GM12878 (cell line): ENCODE data around the gene PAIP1. TPM values are rescaled to one million over a fixed set of nuclear protein-coding genes. Genes with fewer than 3 reads are reported as not detected.

Source experiments
- ATF2 ChIP-seq: IDR thresholded peaks from 2 replicates; pipeline ENCODE4 v1.6.1; 2012; ENCODE audit warnings: low read length, inconsistent platforms
- BCL3 ChIP-seq: IDR thresholded peaks from 2 replicates; pipeline ENCODE4 v1.6.1; 2011; ENCODE audit warnings: borderline replicate concordance, low read depth, mild to moderate bottlenecking, moderate library complexity, low read length; ENCODE audit not compliant: insufficient read depth, poor library complexity, severe bottlenecking
- BHLHE40 ChIP-seq, 2 experiments: fragments of 450-650 bp in 1 of 2; IDR thresholded peaks; 2 replicates each; pipeline ENCODE4 v1.6.1; 2011 to 2017; ENCODE audit warnings: low read depth in 2 of 2, borderline replicate concordance in 1 of 2, improper control_type of control experiment in 1 of 2, low read length in 1 of 2, mild to moderate bottlenecking in 1 of 2
- BRCA1 ChIP-seq: IDR thresholded peaks from 2 replicates; pipeline ENCODE4 v1.6.1; 2011; ENCODE audit warnings: low read depth, low read length, improper control_type of control experiment
- CBX5 ChIP-seq: sonication (generic); IDR thresholded peaks from 2 replicates; pipeline ENCODE4 v1.6.1; 2016; ENCODE audit warnings: low read depth, moderate library complexity, mild to moderate bottlenecking, inconsistent platforms
- CEBPB ChIP-seq, 2 experiments: fragments of 150-350 bp in 1 of 2; IDR thresholded peaks; 2 replicates each; pipeline ENCODE4 v1.6.1; 2012 to 2014; ENCODE audit warnings: low read depth in 2 of 2, low read length in 2 of 2, borderline replicate concordance in 1 of 2, inconsistent platforms in 1 of 2
- EED ChIP-seq: sonication (generic); IDR thresholded peaks from 2 replicates; pipeline ENCODE4 v1.6.1; 2016; ENCODE audit warnings: antibody characterized with exemption, low read depth
- GATAD2B ChIP-seq: fragments of 450-650 bp; conservative IDR thresholded peaks from 2 replicates; pipeline ENCODE4 v1.6.1; 2017; ENCODE audit warnings: low read depth, mild to moderate bottlenecking, moderate library complexity
- HSF1 ChIP-seq: fragments of 150-350 bp; IDR thresholded peaks from 2 replicates; pipeline ENCODE4 v1.6.1; 2014; ENCODE audit warnings: mild to moderate bottlenecking, low read depth, low read length
- IKZF1 ChIP-seq: fragments of 450-650 bp; conservative IDR thresholded peaks from 2 replicates; pipeline ENCODE4 v1.6.1; 2017; ENCODE audit warnings: antibody characterized with exemption, mild to moderate bottlenecking
- KLF5 ChIP-seq: fragments of 450-650 bp; IDR thresholded peaks from 2 replicates; pipeline ENCODE4 v1.6.1; 2014; ENCODE audit warnings: mild to moderate bottlenecking; ENCODE audit not compliant: partially characterized antibody
- MAX ChIP-seq: IDR thresholded peaks from 2 replicates; pipeline ENCODE4 v1.6.1; 2012; ENCODE audit warnings: low read depth, low read length, improper control_type of control experiment
- MYC ChIP-seq: IDR thresholded peaks from 2 replicates; pipeline ENCODE4 v1.6.1; 2011; ENCODE audit warnings: mild to moderate bottlenecking, low read length, moderate library complexity, inconsistent platforms; ENCODE audit not compliant: insufficient read depth, insufficient replicate concordance, insufficient read length, severe bottlenecking
- NFXL1 ChIP-seq: fragments of 450-650 bp; IDR thresholded peaks from 2 replicates; pipeline ENCODE4 v1.6.1; 2017; ENCODE audit warnings: antibody characterized with exemption, mild to moderate bottlenecking, borderline replicate concordance
- NR2C2 ChIP-seq: IDR thresholded peaks from 2 replicates; pipeline ENCODE4 v1.6.1; 2011; ENCODE audit warnings: borderline replicate concordance, low read depth; ENCODE audit not compliant: control insufficient read depth, insufficient read length
- NR2F1 ChIP-seq: fragments of 450-650 bp; conservative IDR thresholded peaks from 2 replicates; pipeline ENCODE4 v1.6.1; 2017; ENCODE audit warnings: mild to moderate bottlenecking
- PAX5 ChIP-seq: IDR thresholded peaks from 2 replicates; pipeline ENCODE4 v1.6.1; 2011; ENCODE audit warnings: low read depth, low read length, borderline replicate concordance
- POU2F2 ChIP-seq: IDR thresholded peaks from 3 replicates; pipeline ENCODE4 v1.6.1; 2011; ENCODE audit warnings: low read depth, mild to moderate bottlenecking, low read length, borderline replicate concordance
- RAD21 ChIP-seq: IDR thresholded peaks from 2 replicates; pipeline ENCODE4 v1.6.1; 2011; ENCODE audit warnings: mild to moderate bottlenecking, low read depth, low read length, moderate library complexity; ENCODE audit not compliant: insufficient read depth
- SUZ12 ChIP-seq: fragments of 200-600 bp; sonication (generic); IDR thresholded peaks from one replicate; pipeline ENCODE4 v1.6.1; 2018; ENCODE audit warnings: antibody characterized with exemption, mild to moderate bottlenecking; ENCODE audit not compliant: unreplicated experiment
- TAF1 ChIP-seq: IDR thresholded peaks from 2 replicates; pipeline ENCODE4 v1.6.1; 2011; ENCODE audit warnings: mild to moderate bottlenecking, low read depth, low read length, borderline replicate concordance
- TCF3 ChIP-seq: IDR thresholded peaks from 2 replicates; pipeline ENCODE4 v1.6.1; 2012; ENCODE audit warnings: low read depth, mild to moderate bottlenecking, low read length, borderline replicate concordance; ENCODE audit not compliant: insufficient read depth
- ZNF217 ChIP-seq: fragments of 450-650 bp; IDR thresholded peaks from 2 replicates; pipeline ENCODE4 v1.6.1; 2017; ENCODE audit warnings: antibody characterized with exemption, mild to moderate bottlenecking
- ZNF274 ChIP-seq: IDR thresholded peaks from one replicate; pipeline ENCODE4 v1.8.0; 2011; ENCODE audit not compliant: insufficient read length, insufficient read depth
- polyA plus RNA-seq, 11 experiments: library from polyadenylated mRNA; depleted of rRNA in 4 of 11; unstranded in 6 of 11; stranded (reverse) in 5 of 11; fragments of >200 nt; fragmentation: Nextera tagmentation in 4 of 11; fragmentation: Illumina TruSeq in 1 of 11; extraction: Ambion mirVana in 4 of 11; extraction: Trizol in 1 of 11; gene quantifications; 1 replicate in 1 of 11; 2 replicates in 10 of 11; pipeline versions ENCODE4 v1.2.1 to v1.2.3, GENCODE V29; 2011 to 2016; ENCODE audit warnings: inconsistent platforms in 2 of 11, missing spikeins in 2 of 11, low read depth in 1 of 11
- total RNA-seq, 4 experiments: library from RNA; depleted of rRNA in 3 of 4; stranded (reverse); fragments of >200 nt in 3 of 4; fragmentation: Illumina TruSeq in 1 of 4; extraction: Trizol in 1 of 4; gene quantifications; 2 replicates each; pipeline versions ENCODE4 v1.2.1 to v1.2.3, GENCODE V29; 2013 to 2021

The PAIP1 gene
- total and polyA plus RNA-seq, 10 of the 15 experiments (the other 5 are each of a cell fraction or from before 2014, with no cell fraction given), result 37.4 to 90.9 (median 57.0) TPM

GRCh38 chr5:43483298-43484105 is 73.4 kb downstream of the PAIP1 start, which contains the start of gene TMEM267 (continued):
- TF ChIP-seq ATF2 (no peak), IKZF1 (peak; percentile 75), MYC (no peak), HSF1 (no peak), TAF1 (peak; percentile 93), MAX (peak; percentile 54; the same call in 1 of the 2 replicates), CBX5 (no peak), ZNF217 (no peak), GATAD2B (0 out of 2 replicates have a peak, but pooled peaks have one; percentile 59), BCL3 (no peak), NR2C2 (no peak), KLF5 (no peak), EED (no peak; the same call in none of the 2 replicates), BHLHE40 (IDR thresholded peaks at IDR 0.05; ENCODE audit: borderline replicate concordance in 1 of 2, low read depth in 2 of 2, low read length in 1 of 2) (peak; percentile 28 to 58; a peak in 3 of 4 replicates), ZNF274 (no peak), NFXL1 (no peak), BRCA1 (no peak), SUZ12 (no peak), CEBPB (IDR thresholded peaks at IDR 0.05; ENCODE audit: borderline replicate concordance in 1 of 2, low read depth in 2 of 2, low read length in 2 of 2) (no peak; a peak in 1 of 4 replicates), RAD21 (no peak), PAX5 (peak; percentile 41; the same call in 1 of the 2 replicates), TCF3 (0 out of 2 replicates have a peak, but pooled peaks have one; percentile 58), POU2F2 (peak; percentile 77; the same call in 1 of the 3 replicates), NR2F1 (peak; percentile 64; the same call in 1 of the 2 replicates)
